Naive thymus-derived CD4-positive, alpha-beta T cell (primary cell): ENCODE measurements around the gene RRP9. TPM values are rescaled to one million over a fixed set of nuclear protein-coding genes. Genes with fewer than 3 reads are reported as not detected.
"Not testable (repeated sequence)": the region's sequence is repeated elsewhere in the genome, so short reads cannot be mapped to it uniquely, and the experiment has no call there.

ENCODE experiments used
- ATAC-seq: fragments of 150-1000 bp; cut with Tn5 transposase; 2 replicates; pipeline ENCODE4 v1.10.0; 2021; ENCODE audit warnings: mild to moderate bottlenecking, moderate library complexity
- CTCF ChIA-PET: fragments of 350-600 bp; sonication (Branson Sonifier 250); formaldehyde crosslinking; loops from one replicate; lab custom pipeline; 2021; ENCODE audit warnings: antibody characterized with exemption; lab: Charles Lee
- POLR2A ChIA-PET: fragments of 350-600 bp; sonication (Branson Sonifier 250); formaldehyde crosslinking; loops from one replicate; lab custom pipeline; 2021; ENCODE audit warnings: antibody characterized with exemption, inconsistent platforms; lab: Charles Lee
- DNase-seq, 9 donors: peaks; one replicate each; pipeline versions ENCODE4 v3.0.0 to v3.0.0-alpha.2; 2020 to 2022; ENCODE audit warnings: mixed read lengths in 1 of 9
- H3K27ac ChIP-seq: one replicate; pipeline ENCODE4 v1.7.0; 2013; ENCODE audit warnings: mild to moderate bottlenecking, low read depth, low read length, moderate library complexity
- H3K27me3 ChIP-seq, 2 donors: one replicate each; pipeline ENCODE4 v1.7.0; 2013; ENCODE audit warnings: low read length in 2 of 2, mild to moderate bottlenecking in 2 of 2, moderate library complexity in 2 of 2; ENCODE audit not compliant: control insufficient read depth in 2 of 2, insufficient read depth in 2 of 2
- H3K36me3 ChIP-seq, 3 experiments: 1 replicate in 2 of 3; 2 replicates in 1 of 3; pipeline ENCODE4 v1.7.0; 2013; ENCODE audit warnings: low read length in 3 of 3, mild to moderate bottlenecking in 3 of 3, moderate library complexity in 1 of 3; ENCODE audit not compliant: insufficient read depth in 3 of 3, control insufficient read depth in 2 of 3
- H3K4me1 ChIP-seq, 2 donors: one replicate each; pipeline ENCODE4 v1.7.0; 2013; ENCODE audit warnings: low read length in 2 of 2, mild to moderate bottlenecking in 2 of 2, moderate library complexity in 1 of 2; ENCODE audit not compliant: control insufficient read depth in 2 of 2, insufficient read depth in 2 of 2
- H3K4me3 ChIP-seq: 2 replicates; pipeline ENCODE4 v1.7.0; 2013; ENCODE audit warnings: mild to moderate bottlenecking, low read length
- H3K9me3 ChIP-seq, 3 experiments: 1 replicate in 2 of 3; 2 replicates in 1 of 3; pipeline ENCODE4 v1.7.0; 2013; ENCODE audit warnings: low read length in 3 of 3; ENCODE audit not compliant: control insufficient read depth in 2 of 3
- H3K27ac Mint-ChIP-seq, 9 donors: one replicate each; pipeline ENCODE4 v1.8.0; 2020 to 2022; ENCODE audit warnings: mixed read lengths in 9 of 9, mild to moderate bottlenecking in 8 of 9, moderate library complexity in 5 of 9, inconsistent platforms in 2 of 9
- H3K27me3 Mint-ChIP-seq, 5 donors: one replicate each; pipeline ENCODE4 v1.8.0; 2021 to 2022; ENCODE audit warnings: mixed read lengths in 5 of 5, mild to moderate bottlenecking in 1 of 5
- H3K36me3 Mint-ChIP-seq, 5 donors: one replicate each; pipeline ENCODE4 v1.8.0; 2020 to 2022; ENCODE audit warnings: mixed read lengths in 5 of 5, mild to moderate bottlenecking in 3 of 5, inconsistent platforms in 1 of 5
- H3K4me1 Mint-ChIP-seq, 7 donors: one replicate each; pipeline ENCODE4 v1.8.0; 2020 to 2022; ENCODE audit warnings: mixed read lengths in 7 of 7, mild to moderate bottlenecking in 3 of 7, inconsistent platforms in 1 of 7
- H3K4me3 Mint-ChIP-seq, 10 donors: one replicate each; pipeline ENCODE4 v1.8.0; 2020 to 2022; ENCODE audit warnings: mild to moderate bottlenecking in 10 of 10, mixed read lengths in 10 of 10, moderate library complexity in 6 of 10, inconsistent platforms in 2 of 10
- H3K9me3 Mint-ChIP-seq, 11 donors: one replicate each; pipeline ENCODE4 v1.8.0; 2020 to 2022; ENCODE audit warnings: mixed read lengths in 11 of 11, mild to moderate bottlenecking in 4 of 11, inconsistent platforms in 1 of 11, moderate library complexity in 1 of 11
- intact Hi-C, 2 donors: fragments of 100-400 bp; cut with micrococcal nuclease; formaldehyde crosslinking; loops; one replicate each; pipeline ENCODE4 v1.15.1; 2023
- polyA plus RNA-seq, 2 donors: library from polyadenylated mRNA; unstranded; fragments of 300-500 nt; fragmentation: Illumina TruSeq; gene quantifications; one replicate each; pipeline ENCODE4 v1.2.3, GENCODE V29; 2021
- total RNA-seq, 6 experiments: library from RNA in 5 of 6; stranded (reverse) in 5 of 6; gene quantifications; 1 replicate in 5 of 6; 2 replicates in 1 of 6; pipeline ENCODE4 v1.2.3 and lab custom pipeline; 2021 to 2026

The RRP9 gene, protein sequence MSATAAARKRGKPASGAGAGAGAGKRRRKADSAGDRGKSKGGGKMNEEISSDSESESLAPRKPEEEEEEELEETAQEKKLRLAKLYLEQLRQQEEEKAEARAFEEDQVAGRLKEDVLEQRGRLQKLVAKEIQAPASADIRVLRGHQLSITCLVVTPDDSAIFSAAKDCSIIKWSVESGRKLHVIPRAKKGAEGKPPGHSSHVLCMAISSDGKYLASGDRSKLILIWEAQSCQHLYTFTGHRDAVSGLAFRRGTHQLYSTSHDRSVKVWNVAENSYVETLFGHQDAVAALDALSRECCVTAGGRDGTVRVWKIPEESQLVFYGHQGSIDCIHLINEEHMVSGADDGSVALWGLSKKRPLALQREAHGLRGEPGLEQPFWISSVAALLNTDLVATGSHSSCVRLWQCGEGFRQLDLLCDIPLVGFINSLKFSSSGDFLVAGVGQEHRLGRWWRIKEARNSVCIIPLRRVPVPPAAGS
- total RNA-seq (10 to 100 TPM; 10.2 to 34.2 (median 16.6) TPM), polyA plus RNA-seq (10 to 100 TPM; 19.8 to 33.4 TPM), total RNA-seq (lab: John Stamatoyannopoulos, UW) (12.1 reads per million, percentile 40 among the genes with 10 or more reads in this experiment)

DNA sequence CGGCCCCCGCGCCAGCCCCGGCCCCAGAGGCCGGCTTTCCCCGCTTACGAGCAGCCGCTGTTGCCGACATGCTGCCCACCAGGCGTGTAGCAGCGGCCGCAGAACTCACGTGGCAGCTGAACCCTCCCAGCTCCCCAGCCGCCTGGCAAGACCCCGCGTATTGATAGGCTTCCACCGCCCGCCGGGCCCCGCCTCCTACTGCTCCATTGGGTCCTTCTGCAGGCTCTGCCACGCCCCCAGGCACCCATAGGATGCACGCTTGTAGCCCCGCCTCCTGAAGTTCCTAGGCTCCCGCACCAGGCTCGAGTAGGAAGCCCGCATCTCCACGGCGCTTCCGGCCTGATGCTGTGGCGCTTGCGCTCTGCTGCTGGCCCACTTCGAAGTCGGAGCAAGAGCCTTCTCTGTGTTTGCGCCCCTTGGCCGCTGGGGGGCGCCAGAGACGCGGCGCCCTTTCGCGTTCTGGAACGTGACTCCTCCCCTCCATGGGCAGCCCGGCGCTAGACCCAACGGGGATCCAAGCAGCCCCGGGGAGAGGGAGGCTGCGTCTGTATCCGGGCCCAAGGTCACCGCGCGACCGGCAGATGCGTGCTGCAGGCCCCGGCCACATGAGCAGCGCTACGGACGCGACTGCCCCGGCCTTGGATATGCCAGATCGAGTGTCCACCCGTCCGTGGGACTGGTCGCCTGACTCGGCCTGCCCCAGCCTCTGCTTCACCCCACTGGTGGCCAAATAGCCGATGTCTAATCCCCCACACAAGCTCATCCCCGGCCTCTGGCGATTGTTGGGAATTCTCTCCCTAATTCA, at the start of gene RRP9, which contains the start of gene PARP3:
TSS of gene RRP9 (minus strand) at position 107 of the 805 bp plus-strand sequence. CDS start at position 70, 37 bp downstream.
TSS of gene PARP3 (plus strand) at position 566 of the 805 bp plus-strand sequence. CDS start 993 bp downstream, outside the sequence.
- Histone ChIP-seq H3K4me3 (peak within 1 kb of the TSS; percentile 78), H3K27ac (peak within 1 kb of the TSS; percentile 80), H3K4me1 (peaks cover 19 to 23% of the 10 kb centered on the region in 2 donors), H3K9me3 (no peaks in the 10 kb centered on the region), H3K27me3 (no peaks in the 10 kb centered on the region), H3K36me3 (peaks cover 0 to 19% (median 0%) of the 10 kb centered on the region in 3 experiments)
- H3K27me3 Mint-ChIP-seq: no peaks in the 10 kb centered on the region
- H3K36me3 Mint-ChIP-seq: peaks cover 0 to 10% (median 3%) of the 10 kb centered on the region in 5 donors
- peak within 1 kb of the TSS; percentile 78 to 92 (median 89) for H3K27ac Mint-ChIP-seq
- peak; percentile 98 for ATAC-seq
- H3K4me3 Mint-ChIP-seq: peak within 1 kb of the TSS; percentile 72 to 94 (median 90)
- intact Hi-C loops: loop anchor here (1.0 to 5.0 kb wide), 17 partner anchors 14 to 1325 kb away; partner anchors contain the start of genes ABHD14B (in 2 of the 2), ALAS1 (in 2 of the 2), DCAF1 (in 2 of the 2) and RPL29 (in 2 of the 2)
- DNase-seq: peak; percentile 97 to 100 (median 99)
- ChIA-PET CTCF (interaction anchor here (0.6 to 3.6 kb wide), 21 partner anchors 32 to 420 kb away, joined by 3 to 28 read pairs (median 4); partner anchors contain the start of genes ABHD14A, ABHD14B and RPL29), POLR2A (interaction anchor here (0.6 to 3.1 kb wide), 16 partner anchors 12 to 1705 kb away, joined by 3 to 34 read pairs (median 4); partner anchors contain the start of genes ABHD14A, ABHD14B, PCBP4 and RPL29)
- H3K4me1 Mint-ChIP-seq: peaks cover 22 to 40% (median 31%) of the 10 kb centered on the region in 7 donors
- H3K9me3 Mint-ChIP-seq: no peaks in the 10 kb centered on the region

DNA sequence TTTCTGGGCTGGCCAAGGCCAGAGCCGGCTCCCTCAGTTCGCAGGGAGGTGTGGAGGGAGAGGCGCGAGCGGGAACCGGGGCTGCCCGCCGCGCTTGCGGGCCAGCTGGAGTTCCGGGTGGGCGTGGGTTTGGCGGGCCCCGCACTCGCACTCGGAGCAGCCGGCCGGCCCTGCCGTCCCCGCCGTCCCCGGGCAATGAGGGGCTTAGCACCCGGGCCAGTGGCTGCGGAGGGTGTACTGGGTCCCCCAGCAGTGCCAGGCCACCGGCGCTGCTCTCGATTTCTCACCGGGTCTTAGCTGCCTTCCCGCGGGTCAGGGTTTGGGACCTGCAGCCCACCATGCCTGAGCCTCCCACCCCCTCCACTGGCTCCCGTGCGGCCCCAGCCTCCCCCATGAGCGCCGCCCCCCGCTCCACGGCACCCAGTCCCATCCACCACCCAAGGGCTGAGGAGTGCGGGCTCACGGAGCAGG, 48.8 kb upstream of the RRP9 start:
- ATAC-seq, H3K9me3 ChIP-seq, H3K27me3 Mint-ChIP-seq, H3K4me3 ChIP-seq, H3K4me3 Mint-ChIP-seq, H3K27me3 ChIP-seq, H3K9me3 Mint-ChIP-seq, H3K27ac Mint-ChIP-seq, H3K27ac ChIP-seq: not testable (repeated sequence)
- H3K36me3 ChIP-seq: peaks cover 5 to 34% (median 11%) of the 10 kb centered on the region in 3 experiments
- POLR2A ChIA-PET: interaction anchor here (0.7 to 3.0 kb wide), 3 partner anchors 7 to 67 kb away, joined by 3 to 14 read pairs (median 3); partner anchors contain the start of genes ABHD14A and ACY1
- Mint-ChIP-seq H3K4me1 (peaks cover 18 to 34% (median 28%) of the 10 kb centered on the region in 7 donors), H3K36me3 (peaks cover 3 to 21% (median 9%) of the 10 kb centered on the region in 5 donors)
- H3K4me1 ChIP-seq: peaks cover 13 to 15% of the 10 kb centered on the region in 2 donors
- CTCF ChIA-PET: interaction anchor here (1.1 kb wide), 1 partner anchor 16 kb away, joined by 3 read pairs; the partner anchor contains the start of gene ABHD14B
- peak in 1 of 9 donors; percentile 3 for DNase-seq
- intact Hi-C loops: loop anchor here (10.0 kb wide), 2 partner anchors 544 to 1354 kb away; partner anchors contain the start of genes DCP1A (in 1 of the 2), NT5DC2 (in 1 of the 2) and UQCC5 (in 1 of the 2)

DNA sequence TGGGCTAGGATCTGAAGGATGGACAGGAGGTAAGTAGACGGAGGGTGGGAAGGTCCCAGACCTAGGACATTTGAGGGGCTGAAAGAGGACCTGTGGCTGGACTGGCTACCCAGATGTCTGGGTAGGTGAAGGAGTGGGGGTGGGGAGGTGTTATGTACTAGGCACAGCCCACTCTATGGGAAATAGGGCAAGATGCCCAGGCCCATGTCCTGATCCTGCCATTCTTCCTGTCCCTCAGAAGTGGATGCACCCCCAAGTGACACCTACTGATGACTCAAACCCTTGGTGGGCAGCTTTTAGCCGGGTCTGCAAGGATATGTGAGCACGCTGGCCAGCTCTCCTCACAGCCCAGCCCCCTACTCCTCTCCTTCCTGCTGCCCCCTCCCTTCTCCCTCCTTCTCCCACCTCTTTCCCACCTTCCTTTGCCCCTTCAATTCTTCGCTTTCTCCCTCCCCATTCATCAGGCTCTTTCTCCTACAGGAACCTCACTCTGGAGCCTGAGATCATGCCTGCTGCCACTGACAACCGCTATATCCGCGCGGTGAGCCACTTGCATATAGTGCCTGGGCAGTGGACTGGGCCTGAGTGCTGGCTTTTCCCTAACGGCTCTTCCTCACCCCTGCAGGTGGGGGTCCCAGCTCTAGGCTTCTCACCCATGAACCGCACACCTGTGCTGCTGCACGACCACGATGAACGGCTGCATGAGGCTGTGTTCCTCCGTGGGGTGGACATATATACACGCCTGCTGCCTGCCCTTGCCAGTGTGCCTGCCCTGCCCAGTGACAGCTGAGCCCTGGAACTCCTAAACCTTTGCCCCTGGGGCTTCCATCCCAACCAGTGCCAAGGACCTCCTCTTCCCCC, 46.8 kb upstream of the RRP9 start:
- Histone ChIP-seq H3K27ac (no peak overlapping the region), H3K9me3 (no peaks in the 10 kb centered on the region), H3K4me1 (no peaks in the 10 kb centered on the region), H3K4me3 (no peak overlapping the region), H3K36me3 (peaks cover 0 to 21% (median 0%) of the 10 kb centered on the region in 3 experiments), H3K27me3 (no peaks in the 10 kb centered on the region)
- POLR2A ChIA-PET: no interaction called here
- Mint-ChIP-seq H3K27ac (peak overlapping the region in 8 of 9 donors; percentile 1 to 83 (median 27)), H3K9me3 (no peaks in the 10 kb centered on the region), H3K4me1 (peaks cover 8 to 28% (median 13%) of the 10 kb centered on the region in 7 donors), H3K4me3 (no peak overlapping the region), H3K36me3 (peaks cover 0 to 7% (median 0%) of the 10 kb centered on the region in 5 donors), H3K27me3 (no peaks in the 10 kb centered on the region)
- intact Hi-C loops: no loop called here
- DNase-seq: no peak
- no peak for ATAC-seq
- CTCF ChIA-PET: no interaction called here

DNA sequence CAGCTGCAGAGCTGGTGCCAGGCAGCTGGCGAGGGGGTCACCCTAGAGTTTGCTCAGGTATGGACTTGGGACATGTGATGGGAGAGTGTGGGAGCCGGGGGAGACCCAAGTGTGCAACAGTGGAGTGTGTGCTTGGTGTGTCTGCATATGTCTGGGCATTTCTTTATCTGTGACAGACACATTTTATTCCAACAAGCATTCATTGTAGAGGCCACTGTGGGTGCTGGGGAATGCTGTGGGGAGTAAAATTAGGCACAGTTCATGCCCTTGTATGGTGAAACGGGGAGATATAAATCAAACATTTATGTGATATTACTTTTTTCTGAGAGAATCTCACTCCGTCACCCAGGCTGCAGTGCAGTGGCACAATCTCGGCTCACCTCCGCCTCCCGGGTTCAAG, 45.9 kb upstream of the RRP9 start:
- H3K4me1 Mint-ChIP-seq: peaks cover 11 to 26% (median 16%) of the 10 kb centered on the region in 7 donors
- H3K4me3 Mint-ChIP-seq: no peak overlapping the region
- CTCF ChIA-PET: interaction anchor here (1.3 kb wide), 1 partner anchor 8 kb away, joined by 3 read pairs; no protein-coding TSS in a partner anchor
- peak overlapping the region in 3 of 9 donors; percentile 6 to 48 (median 32) for H3K27ac Mint-ChIP-seq
- no peak for DNase-seq
- no peaks in the 10 kb centered on the region for H3K9me3 ChIP-seq
- no peaks in the 10 kb centered on the region for H3K27me3 Mint-ChIP-seq
- intact Hi-C loops: no loop called here
- H3K36me3 Mint-ChIP-seq: peaks cover 0 to 8% (median 0%) of the 10 kb centered on the region in 5 donors
- H3K36me3 ChIP-seq: peaks cover 0 to 13% (median 0%) of the 10 kb centered on the region in 3 experiments
- H3K27ac ChIP-seq: no peak overlapping the region
- no peak overlapping the region for H3K4me3 ChIP-seq
- H3K27me3 ChIP-seq: no peaks in the 10 kb centered on the region
- H3K4me1 ChIP-seq: peaks cover 3 to 5% of the 10 kb centered on the region in 2 donors
- ATAC-seq: no peak
- no peaks in the 10 kb centered on the region for H3K9me3 Mint-ChIP-seq
- POLR2A ChIA-PET: interaction anchor here (1.8 kb wide), 1 partner anchor 14 kb away, joined by 5 read pairs; the partner anchor contains the start of gene ABHD14B
